Dermis lymphatic vessel endothelial cell (primary cell): ENCODE measurements around the gene CKM. TPM values are rescaled to one million over a fixed set of nuclear protein-coding genes. Genes with fewer than 3 reads are reported as not detected.

Experiments used
- total RNA-seq: library from RNA; depleted of rRNA; stranded (reverse); fragments of >200 nt; gene quantifications from 2 replicates; pipeline ENCODE4 v1.2.1, GENCODE V29; 2014

Gene CKM
- total RNA-seq, result not detected in 2 replicates

DNA sequence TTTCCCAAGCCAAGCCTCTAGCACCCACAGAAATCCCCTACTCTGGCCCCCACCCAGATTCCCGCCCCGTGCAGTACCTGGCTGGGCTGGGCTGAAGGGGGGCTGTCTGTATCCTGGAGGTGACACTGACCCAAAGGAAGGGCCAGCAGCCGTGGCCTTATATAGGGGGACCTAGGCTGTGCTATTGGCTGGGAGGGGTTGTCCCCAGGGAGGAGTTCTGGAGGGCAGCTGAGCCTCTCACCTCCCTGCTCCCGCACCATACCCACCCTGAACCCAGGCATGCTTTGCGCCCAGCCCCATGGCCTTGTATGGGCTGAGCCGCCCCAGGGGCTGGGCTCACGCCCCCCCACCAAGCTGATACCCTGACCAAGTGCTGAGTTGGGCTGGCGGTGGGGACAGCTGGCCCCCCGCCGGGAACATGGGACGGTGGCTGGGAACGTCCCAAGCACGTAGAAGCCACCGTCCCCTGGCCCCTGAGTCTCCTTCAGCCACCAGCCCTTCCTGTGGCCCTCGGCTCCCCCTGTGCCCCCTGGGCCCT, at the start of gene CKM:
CKM (minus strand) TSS at position 132 of the 538 bp plus-strand sequence. CDS start 3,162 bp downstream, outside the sequence.

GRCh38 chr19:45370410-45371204, 47.9 kb upstream of the CKM start, which contains the start of gene ERCC2:
Gene ERCC2, minus strand, starts transcription at chr19:45370573. Its CDS starts 33 bp downstream, at chr19:45370540.

DNA sequence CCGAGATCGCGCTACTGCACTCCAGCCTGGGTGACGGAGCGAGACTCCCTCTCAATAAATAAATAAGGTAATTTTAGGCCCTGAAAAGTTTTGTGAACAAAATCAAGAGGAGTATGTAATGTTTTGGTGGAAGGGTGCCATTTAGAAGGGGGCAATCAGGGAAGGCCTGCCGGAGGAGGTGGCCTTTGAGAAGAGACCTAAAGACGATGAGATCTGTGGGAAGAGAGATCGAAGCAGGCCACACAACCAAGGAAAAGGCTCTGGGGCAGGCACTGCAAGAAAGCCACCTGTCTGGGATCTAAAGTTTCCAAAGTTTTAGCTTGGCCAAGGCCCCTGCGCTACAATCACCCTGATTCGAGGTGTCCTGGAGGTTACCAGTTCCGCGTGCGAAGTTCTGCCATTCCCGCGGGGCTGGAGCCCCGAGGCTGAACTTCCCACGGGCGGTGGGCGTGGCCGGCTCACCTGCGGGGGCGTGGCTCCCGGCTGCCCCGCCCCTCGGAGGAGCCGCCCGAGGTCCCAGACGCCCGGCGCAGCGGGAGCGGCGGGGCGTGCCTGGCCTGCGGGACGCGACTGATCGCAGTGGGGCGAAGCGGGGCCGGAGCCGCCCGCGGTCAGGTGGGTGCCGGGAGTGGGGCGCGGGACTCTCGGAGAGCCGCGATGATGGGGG, 17.7 kb upstream of the CKM start, which contains the start of gene KLC3:
KLC3 (plus strand) TSS at position 519 of the 667 bp plus-strand sequence. CDS start 4,792 bp downstream, outside the sequence.

Other genes with a start within 250 kb of the CKM start
- gene ZNF296, start 246.4 kb downstream of the CKM start, total RNA-seq, result under 0.01 TPM in 1 of 2 replicates, not detected in the other
- 12.2 and 17.6 TPM in 2 replicates for gene GEMIN7, start 243.6 kb downstream of the CKM start, total RNA-seq
- gene PPP1R37, start 229.7 kb downstream of the CKM start, total RNA-seq, result 17.2 and 22.2 TPM in 2 replicates
- gene NKPD1, start 161.9 kb downstream of the CKM start, total RNA-seq, result 0.11 and 0.17 TPM in 2 replicates
- 40.7 and 44.5 TPM in 2 replicates for gene TRAPPC6A, start 144.6 kb downstream of the CKM start, total RNA-seq
- gene BLOC1S3, start 144.1 kb downstream of the CKM start, total RNA-seq, result 2.3 and 3.3 TPM in 2 replicates
- gene EXOC3L2, start 77.5 kb downstream of the CKM start, total RNA-seq, result 0.54 and 1.3 TPM in 2 replicates
- 14.7 and 15.1 TPM in 2 replicates for gene MARK4, start 71.6 kb downstream of the CKM start, total RNA-seq
- 0.43 TPM in 2 replicates for gene KLC3, start 17.9 kb upstream of the CKM start, total RNA-seq
- gene ERCC2, start 47.7 kb upstream of the CKM start, total RNA-seq, result 10.5 and 13.1 TPM in 2 replicates
- 8.4 and 14.7 TPM in 2 replicates for gene PPP1R13L, start 82.2 kb upstream of the CKM start, total RNA-seq
- gene POLR1G, start 83.8 kb upstream of the CKM start, total RNA-seq, result 5.6 and 7.1 TPM in 2 replicates
- 41.5 and 50.4 TPM in 2 replicates for gene ERCC1, start 101.0 kb upstream of the CKM start, total RNA-seq
- gene FOSB, start 145.1 kb upstream of the CKM start, total RNA-seq, result 16.9 and 90.1 TPM in 2 replicates
- 8.8 and 15.4 TPM in 2 replicates for gene RTN2, start 174.2 kb upstream of the CKM start, total RNA-seq
- 0.52 and 0.54 TPM in 2 replicates for gene PPM1N, start 175.6 kb upstream of the CKM start, total RNA-seq
- 42.6 and 49.3 TPM in 2 replicates for gene VASP, start 184.6 kb upstream of the CKM start, total RNA-seq